Hematopoietic multipotent progenitor cell treated with erythropoietin and hydrocortisone succinate and interleukin-3 and kit ligand, for 8 days (in vitro differentiated cells): ENCODE measurements around the gene ZFR.
"Not testable (repeated sequence)": the region's sequence is repeated elsewhere in the genome, so short reads cannot be mapped to it uniquely, and the experiment has no call there.

Source experiments
- DNase-seq: peaks from one replicate; pipeline ENCODE4 v3.0.0-alpha.2; 2015

The ZFR gene

GRCh38 chr5:32405507-32405906 lies 39.0 kb downstream of the ZFR start:
- DNase-seq = no peak

- no peak for DNase-seq
Measured at GRCh38 chr5:32403760-32404159, 40.8 kb downstream of the ZFR start.

- DNase-seq = no peak
Measured at GRCh38 chr5:32400401-32400800, 44.1 kb downstream of the ZFR start.

GRCh38 chr5:32398754-32399153 lies 45.8 kb downstream of the ZFR start:
- DNase-seq = not testable (repeated sequence)

- DNase-seq = no peak
Measured at GRCh38 chr5:32394981-32395380, 49.6 kb downstream of the ZFR start.

- DNase-seq = no peak
Measured at GRCh38 chr5:32392039-32392438, 52.5 kb downstream of the ZFR start.

- no peak for DNase-seq
Measured at GRCh38 chr5:32390819-32391591, 53.5 kb downstream of the ZFR start.

- DNase-seq = no peak
Measured at GRCh38 chr5:32388432-32389129, 56.0 kb downstream of the ZFR start.

GRCh38 chr5:32387841-32388240 lies 56.7 kb downstream of the ZFR start:
- no peak for DNase-seq

GRCh38 chr5:32387211-32387610 lies 57.3 kb downstream of the ZFR start:
- DNase-seq = no peak

GRCh38 chr5:32384621-32385020 lies 59.9 kb downstream of the ZFR start:
- DNase-seq = no peak

- no peak for DNase-seq
Measured at GRCh38 chr5:32383586-32383985, 61.0 kb downstream of the ZFR start.

- no peak for DNase-seq
Measured at GRCh38 chr5:32383065-32383464, 61.5 kb downstream of the ZFR start.

- DNase-seq = no peak
Measured at GRCh38 chr5:32379421-32379820, 65.1 kb downstream of the ZFR start.

GRCh38 chr5:32378966-32379365 lies 65.6 kb downstream of the ZFR start:
- no peak for DNase-seq

GRCh38 chr5:32369542-32370155 lies 74.9 kb downstream of the ZFR start:
- peak; percentile 36 for DNase-seq

GRCh38 chr5:32369032-32369431 lies 75.5 kb downstream of the ZFR start:
- no peak for DNase-seq

GRCh38 chr5:32367271-32367670 lies 77.3 kb downstream of the ZFR start:
- DNase-seq = not testable (repeated sequence)

GRCh38 chr5:32365623-32366022 lies 78.9 kb downstream of the ZFR start:
- DNase-seq = no peak

- no peak for DNase-seq
Measured at GRCh38 chr5:32363030-32363429, 81.5 kb downstream of the ZFR start.

- no peak for DNase-seq
Measured at GRCh38 chr5:32362527-32362926, 82.0 kb downstream of the ZFR start.

- DNase-seq = no peak
Measured at GRCh38 chr5:32360906-32361305, 83.6 kb downstream of the ZFR start.

- DNase-seq = peak; percentile 84
Measured at GRCh38 chr5:32358611-32359010, 85.9 kb downstream of the ZFR start.

- peak; percentile 66 for DNase-seq
Measured at GRCh38 chr5:32357658-32358057, 86.9 kb downstream of the ZFR start.
